Endodermal cell (in vitro differentiated cells): ENCODE data around the gene NCBP3. TPM values are rescaled to one million over a fixed set of nuclear protein-coding genes. Genes with fewer than 3 reads are reported as not detected.
A peak's percentile ranks its signal among the peaks of the same experiment; 100 is the strongest.

Experiments used
- DNase-seq: peaks from one replicate; pipeline ENCODE4 v3.0.0-alpha.2; 2017
- H3K27ac ChIP-seq: 2 replicates; pipeline ENCODE4 v1.5.1; 2013; ENCODE audit warnings: mild to moderate bottlenecking, low read depth, low read length, moderate library complexity
- H3K27me3 ChIP-seq: 2 replicates; pipeline ENCODE4 v1.6.1; 2013; ENCODE audit warnings: mild to moderate bottlenecking, low read length, moderate library complexity; ENCODE audit not compliant: insufficient read depth, control insufficient read depth, poor library complexity, severe bottlenecking
- H3K36me3 ChIP-seq: 2 replicates; pipeline ENCODE4 v1.7.0; 2013; ENCODE audit warnings: mild to moderate bottlenecking, low read length, moderate library complexity; ENCODE audit not compliant: control insufficient read depth, insufficient read depth
- H3K4me1 ChIP-seq: one replicate; pipeline ENCODE4 v1.7.0; 2013; ENCODE audit warnings: low read length; ENCODE audit not compliant: control insufficient read depth, insufficient read depth
- H3K4me3 ChIP-seq: 2 replicates; pipeline ENCODE4 v1.5.1; 2013; ENCODE audit warnings: mild to moderate bottlenecking, low read length, moderate library complexity
- H3K9ac ChIP-seq: 2 replicates; pipeline ENCODE4 v1.6.1; 2013; ENCODE audit warnings: mild to moderate bottlenecking, low read length, moderate library complexity; ENCODE audit not compliant: poor library complexity, severe bottlenecking; ENCODE audit errors: extremely low read depth
- H3K9me3 ChIP-seq: 2 replicates; pipeline ENCODE4 v1.6.1; 2013; ENCODE audit warnings: mild to moderate bottlenecking, low read length, moderate library complexity; ENCODE audit not compliant: control insufficient read depth
- H3K27ac Mint-ChIP-seq: 2 replicates; pipeline ENCODE4 v1.8.0; 2020; ENCODE audit warnings: mixed read lengths
- H3K27me3 Mint-ChIP-seq: 2 replicates; pipeline ENCODE4 v1.8.0; 2021; ENCODE audit warnings: mild to moderate bottlenecking, mixed read lengths; ENCODE audit not compliant: insufficient read depth
- H3K36me3 Mint-ChIP-seq: 2 replicates; pipeline ENCODE4 v1.8.0; 2020; ENCODE audit warnings: low read depth, mixed read lengths
- H3K4me1 Mint-ChIP-seq: 2 replicates; pipeline ENCODE4 v1.8.0; 2020; ENCODE audit warnings: mixed read lengths
- H3K4me3 Mint-ChIP-seq: 2 replicates; pipeline ENCODE4 v1.8.0; 2020; ENCODE audit warnings: mild to moderate bottlenecking, moderate library complexity, mixed read lengths
- H3K9me3 Mint-ChIP-seq: 2 replicates; pipeline ENCODE4 v1.8.0; 2020; ENCODE audit warnings: mild to moderate bottlenecking, mixed read lengths
- WGBS, 2 experiments: methylation state at CpG; one replicate each; pipeline versions ENCODE4 v1.1.5 to v1.1.7; 2013; ENCODE audit warnings: missing lambda C conversion rate in 2 of 2, mixed read lengths in 1 of 2; ENCODE audit not compliant: insufficient coverage in 1 of 2, insufficient read length in 1 of 2; 5-methylcytosine and 5-hydroxymethylcytosine counted together
- total RNA-seq, 2 donors: library from RNA; stranded (reverse); fragmentation: NEBNext Ultra II Directional in 1 of 2; extraction: Animal tissue kit (Norgen Biotek cat#: 25700) in 1 of 2; gene quantifications; 2 replicates in 1 of 2; 3 replicates in 1 of 2; pipeline ENCODE4 v1.2.1, GENCODE V29; 2021
- TF ChIP-seq, protein P1 (sequence below): fragments of 200-600 bp; sonication (generic); conservative IDR thresholded peaks from 2 replicates; pipeline ENCODE4 v1.5.0; 2021; ENCODE audit warnings: antibody characterized with exemption, mild to moderate bottlenecking

NCBP3 gene
- total RNA-seq, 2 donors from 2014 or later = 74.5 to 75.9 TPM

DNA sequence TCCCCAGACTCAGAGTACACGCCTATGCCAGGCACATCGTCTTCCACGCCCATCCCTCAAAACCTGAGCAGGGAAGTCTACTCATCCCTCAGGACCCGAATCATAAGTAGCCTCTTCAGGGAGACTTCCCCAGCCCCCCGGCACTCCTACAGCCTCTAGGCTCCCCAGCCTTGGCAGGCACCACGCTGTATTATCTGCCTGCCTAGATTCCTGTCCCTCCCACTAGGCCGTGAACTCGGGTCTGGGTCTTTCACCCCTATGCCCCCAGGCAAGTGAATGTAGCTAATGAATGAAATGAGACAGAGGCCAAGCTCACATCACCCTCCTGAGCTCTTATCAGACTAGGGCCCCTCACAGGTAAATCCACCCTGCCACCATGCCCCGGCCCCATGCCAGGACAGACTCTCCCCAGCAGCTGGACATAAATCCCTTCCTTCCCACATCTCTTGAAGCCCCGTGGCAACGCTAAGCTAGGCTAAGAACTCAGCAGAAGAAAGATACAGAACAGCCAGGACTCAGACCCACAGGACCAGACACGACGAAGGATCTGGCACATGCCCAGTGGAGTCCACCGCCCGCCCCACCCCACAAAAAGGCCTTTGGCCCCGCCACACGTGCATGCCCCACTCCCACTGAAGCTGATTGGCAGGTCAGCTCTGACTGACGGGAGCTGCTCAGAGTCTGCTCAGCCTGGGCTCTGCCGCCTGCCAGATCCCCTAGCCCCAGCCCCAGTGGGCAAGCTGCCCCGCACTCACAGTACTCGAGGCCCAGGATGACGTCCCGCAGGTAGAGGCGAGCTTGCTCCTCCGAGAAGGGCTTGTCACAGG lies 33.8 kb upstream of the NCBP3 start:
- H3K9me3 Mint-ChIP-seq = no peaks in the 10 kb centered on the region
- no peaks in the 10 kb centered on the region for H3K27me3 Mint-ChIP-seq
- peaks cover 10% of the 10 kb centered on the region for H3K4me1 Mint-ChIP-seq
- Histone ChIP-seq H3K9me3 (no peaks in the 10 kb centered on the region), H3K4me3 (no peak overlapping the region), H3K27ac (peak overlapping the region; percentile 87), H3K4me1 (no peaks in the 10 kb centered on the region), H3K9ac (no peak overlapping the region), H3K27me3 (no peaks in the 10 kb centered on the region), H3K36me3 (no peaks in the 10 kb centered on the region)
- peak; percentile 75 for DNase-seq
- H3K4me3 Mint-ChIP-seq = no peak overlapping the region
- TF ChIP-seq, protein P1, sequence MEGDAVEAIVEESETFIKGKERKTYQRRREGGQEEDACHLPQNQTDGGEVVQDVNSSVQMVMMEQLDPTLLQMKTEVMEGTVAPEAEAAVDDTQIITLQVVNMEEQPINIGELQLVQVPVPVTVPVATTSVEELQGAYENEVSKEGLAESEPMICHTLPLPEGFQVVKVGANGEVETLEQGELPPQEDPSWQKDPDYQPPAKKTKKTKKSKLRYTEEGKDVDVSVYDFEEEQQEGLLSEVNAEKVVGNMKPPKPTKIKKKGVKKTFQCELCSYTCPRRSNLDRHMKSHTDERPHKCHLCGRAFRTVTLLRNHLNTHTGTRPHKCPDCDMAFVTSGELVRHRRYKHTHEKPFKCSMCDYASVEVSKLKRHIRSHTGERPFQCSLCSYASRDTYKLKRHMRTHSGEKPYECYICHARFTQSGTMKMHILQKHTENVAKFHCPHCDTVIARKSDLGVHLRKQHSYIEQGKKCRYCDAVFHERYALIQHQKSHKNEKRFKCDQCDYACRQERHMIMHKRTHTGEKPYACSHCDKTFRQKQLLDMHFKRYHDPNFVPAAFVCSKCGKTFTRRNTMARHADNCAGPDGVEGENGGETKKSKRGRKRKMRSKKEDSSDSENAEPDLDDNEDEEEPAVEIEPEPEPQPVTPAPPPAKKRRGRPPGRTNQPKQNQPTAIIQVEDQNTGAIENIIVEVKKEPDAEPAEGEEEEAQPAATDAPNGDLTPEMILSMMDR = no peak
- H3K27ac Mint-ChIP-seq = peak overlapping the region; percentile 81
- peaks cover 12% of the 10 kb centered on the region for H3K36me3 Mint-ChIP-seq
- WGBS, 2 experiments = 87 to 93% methylated on average over 5 to 25 of the region's 25 CpGs

DNA sequence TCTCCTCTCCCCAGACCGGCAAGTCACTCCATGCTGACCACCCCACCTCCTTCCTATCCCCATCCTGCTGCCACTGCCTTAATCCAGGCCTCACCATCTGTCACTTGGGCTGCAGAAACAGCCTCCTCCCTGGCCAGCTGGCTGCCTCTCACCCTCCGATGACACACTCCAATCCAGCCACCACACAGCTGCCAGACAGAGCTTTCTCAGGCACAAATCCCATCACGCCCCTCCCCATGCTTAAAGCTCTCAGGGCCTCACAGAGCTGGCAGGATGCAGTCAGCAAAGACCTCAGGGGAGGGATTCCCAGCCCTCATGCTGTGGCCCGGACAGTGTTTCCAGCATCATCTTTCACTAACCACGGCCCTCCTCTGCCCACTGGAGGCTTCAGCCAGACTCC lies 33.1 kb upstream of the NCBP3 start:
- WGBS, 2 experiments = 59 to 83% methylated on average over 4 to 5 of the region's 5 CpGs
- no peak overlapping the region for H3K4me3 ChIP-seq
- H3K27ac ChIP-seq = peak overlapping the region; percentile 87
- H3K27me3 Mint-ChIP-seq = no peaks in the 10 kb centered on the region
- no peaks in the 10 kb centered on the region for H3K27me3 ChIP-seq
- no peak for DNase-seq
- H3K27ac Mint-ChIP-seq = peak overlapping the region; percentile 74
- H3K9me3 ChIP-seq = no peaks in the 10 kb centered on the region
- no peaks in the 10 kb centered on the region for H3K36me3 ChIP-seq
- peaks cover 10% of the 10 kb centered on the region for H3K4me1 Mint-ChIP-seq
- no peaks in the 10 kb centered on the region for H3K4me1 ChIP-seq
- no peaks in the 10 kb centered on the region for H3K9me3 Mint-ChIP-seq
- H3K36me3 Mint-ChIP-seq = peaks cover 12% of the 10 kb centered on the region
- H3K4me3 Mint-ChIP-seq = no peak overlapping the region
- H3K9ac ChIP-seq = no peak overlapping the region
- TF ChIP-seq, protein P1 = no peak

DNA sequence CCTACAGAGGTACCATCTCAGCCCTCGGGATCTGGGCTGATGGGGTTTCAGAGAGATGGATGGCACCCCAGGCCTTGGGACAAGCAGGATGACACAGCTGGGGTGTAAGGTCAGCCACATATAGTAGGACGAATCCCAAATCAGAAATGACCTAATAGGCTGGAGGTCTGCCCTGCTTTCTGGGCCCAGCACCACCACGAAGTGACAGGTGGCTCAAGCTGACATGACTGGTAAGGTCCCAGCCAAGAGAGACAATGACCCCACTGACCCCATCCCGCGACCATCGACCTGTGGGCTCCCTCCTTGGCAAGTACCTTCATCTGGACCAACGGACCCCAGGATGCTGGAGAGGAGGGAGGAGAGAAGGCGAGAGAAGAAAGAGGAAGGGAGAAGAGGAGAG lies 31.2 kb upstream of the NCBP3 start:
- no peak overlapping the region for H3K27ac Mint-ChIP-seq
- H3K9me3 ChIP-seq = no peaks in the 10 kb centered on the region
- no peak overlapping the region for H3K9ac ChIP-seq
- H3K9me3 Mint-ChIP-seq = no peaks in the 10 kb centered on the region
- H3K4me1 Mint-ChIP-seq = peaks cover 10% of the 10 kb centered on the region
- no peaks in the 10 kb centered on the region for H3K27me3 Mint-ChIP-seq
- H3K27me3 ChIP-seq = no peaks in the 10 kb centered on the region
- no peaks in the 10 kb centered on the region for H3K36me3 ChIP-seq
- peaks cover 12% of the 10 kb centered on the region for H3K36me3 Mint-ChIP-seq
- 78 to 93% methylated on average over 3 to 8 of the region's 8 CpGs for WGBS, 2 experiments
- DNase-seq = no peak
- H3K4me1 ChIP-seq = no peaks in the 10 kb centered on the region
- TF ChIP-seq, protein P1 = no peak
- H3K27ac ChIP-seq = no peak overlapping the region
- H3K4me3 ChIP-seq = no peak overlapping the region
- no peak overlapping the region for H3K4me3 Mint-ChIP-seq
